PC-3 (cell line): ENCODE measurements around the gene CCN6.

ENCODE experiments used
- CTCF ChIP-seq: fragments of 300-600 bp; sonication (generic); conservative IDR thresholded peaks from 2 replicates; pipeline ENCODE4 v1.5.1; 2017; ENCODE audit warnings: antibody characterized with exemption, low read depth, mild to moderate bottlenecking, low read length
- EZH2 ChIP-seq: fragments of 300-600 bp; sonication (generic); IDR thresholded peaks from one replicate; pipeline ENCODE4 v1.6.1; 2017; ENCODE audit warnings: antibody characterized with exemption, mild to moderate bottlenecking, low read length; ENCODE audit not compliant: unreplicated experiment
- EZH2phosphoT487 ChIP-seq: fragments of 300-600 bp; sonication (generic); IDR thresholded peaks from 2 replicates; pipeline ENCODE4 v1.6.1; 2018; ENCODE audit warnings: mild to moderate bottlenecking, antibody characterized with exemption, low read length, borderline replicate concordance

- TF ChIP-seq CTCF: peak; percentile 37; the same call in 1 of the 2 replicates
- TF ChIP-seq EZH2: no peak
- TF ChIP-seq EZH2phosphoT487: no peak
Observed at GRCh38 chr6:112010328-112010727, 43.6 kb upstream of the CCN6 start.
